Loucy (cell line): ENCODE data around the gene PDGFRB.

Source experiments
- H2AFZ ChIP-seq: fragments of 200-600 bp; sonication (generic); 2 replicates; pipeline ENCODE4 v1.6.0; 2016; ENCODE audit warnings: antibody characterized with exemption, mild to moderate bottlenecking, low read length, moderate library complexity
- H3F3A ChIP-seq: fragments of 200-600 bp; 2 replicates; pipeline ENCODE4 v1.6.0; 2016; ENCODE audit warnings: antibody characterized with exemption, low read depth, mild to moderate bottlenecking
- H3K27me3 ChIP-seq: fragments of 200-600 bp; sonication (generic); 2 replicates; pipeline ENCODE4 v1.6.1; 2014; ENCODE audit warnings: low read length, mild to moderate bottlenecking; ENCODE audit not compliant: insufficient read depth, poor library complexity, severe bottlenecking
- H3K36me3 ChIP-seq: fragments of 200-600 bp; sonication (generic); 2 replicates; pipeline ENCODE4 v1.6.1; 2016; ENCODE audit warnings: low read length; ENCODE audit not compliant: insufficient read depth
- H3K4me1 ChIP-seq: fragments of 200-600 bp; sonication (generic); 2 replicates; pipeline ENCODE4 v1.5.1; 2014; ENCODE audit warnings: low read length, mild to moderate bottlenecking; ENCODE audit not compliant: insufficient read depth, poor library complexity, severe bottlenecking
- H3K4me2 ChIP-seq: fragments of 200-600 bp; sonication (generic); 2 replicates; pipeline ENCODE4 v1.6.0; 2014; ENCODE audit warnings: antibody characterized with exemption, low read length, low read depth, mild to moderate bottlenecking; ENCODE audit not compliant: poor library complexity, severe bottlenecking
- H3K4me3 ChIP-seq: fragments of 200-600 bp; sonication (generic); 2 replicates; pipeline ENCODE4 v1.5.1; 2014; ENCODE audit warnings: low read length, mild to moderate bottlenecking, mixed read lengths; ENCODE audit not compliant: poor library complexity, severe bottlenecking
- H3K79me2 ChIP-seq: fragments of 200-600 bp; sonication (generic); 2 replicates; pipeline ENCODE4 v1.6.1; 2014; ENCODE audit warnings: low read length; ENCODE audit not compliant: insufficient read depth
- H3K9ac ChIP-seq: fragments of 200-600 bp; sonication (generic); 2 replicates; pipeline ENCODE4 v1.6.0; 2014; ENCODE audit warnings: mild to moderate bottlenecking, low read depth, low read length, moderate library complexity; ENCODE audit not compliant: poor library complexity, severe bottlenecking
- H3K9me2 ChIP-seq: fragments of 200-600 bp; sonication (generic); replicated peaks from 2 replicates; pipeline ENCODE4 v1.6.1; 2016; ENCODE audit warnings: low read depth, low read length, mixed read lengths
- H3K9me3 ChIP-seq: fragments of 200-600 bp; sonication (generic); 2 replicates; pipeline ENCODE4 v1.6.1; 2014; ENCODE audit warnings: mild to moderate bottlenecking, antibody characterized with exemption, low read length, low read depth; ENCODE audit not compliant: insufficient read depth
- H4K20me1 ChIP-seq: fragments of 200-600 bp; sonication (generic); 2 replicates; pipeline ENCODE4 v1.6.0; 2014; ENCODE audit warnings: antibody characterized with exemption, low read length, mild to moderate bottlenecking; ENCODE audit not compliant: insufficient read depth, poor library complexity, severe bottlenecking
- CTCF ChIP-seq: fragments of 200-600 bp; sonication (generic); conservative IDR thresholded peaks from 2 replicates; pipeline ENCODE4 v1.5.1; 2014; ENCODE audit warnings: mild to moderate bottlenecking, antibody characterized with exemption, low read length
- EZH2phosphoT487 ChIP-seq: fragments of 200-600 bp; IDR thresholded peaks from 2 replicates; pipeline ENCODE4 v1.6.1; 2018; ENCODE audit warnings: antibody characterized with exemption, mild to moderate bottlenecking, moderate library complexity, borderline replicate concordance

PDGFRB gene

GRCh38 chr5:150082889-150083288, 72.8 kb downstream of the PDGFRB start:
- Histone ChIP-seq H3F3A (no peaks in the 10 kb centered on the region), H3K9ac (no peak overlapping the region), H2AFZ (no peak overlapping the region), H3K27me3 (no peaks in the 10 kb centered on the region), H3K4me2 (no peak overlapping the region), H3K4me3 (no peak overlapping the region), H4K20me1 (no peaks in the 10 kb centered on the region), H3K4me1 (peaks cover 15% of the 10 kb centered on the region), H3K9me2 (no peaks in the 10 kb centered on the region), H3K79me2 (no peaks in the 10 kb centered on the region), H3K9me3 (no peaks in the 10 kb centered on the region), H3K36me3 (no peaks in the 10 kb centered on the region)
- TF ChIP-seq EZH2phosphoT487 (no peak), CTCF (no peak)

- Histone ChIP-seq H3K36me3 (no peaks in the 10 kb centered on the region), H3K4me2 (peak overlapping the region; percentile 40), H3K79me2 (no peaks in the 10 kb centered on the region), H3K9ac (no peak overlapping the region), H3K9me2 (no peaks in the 10 kb centered on the region), H3K4me3 (no peak overlapping the region), H2AFZ (no peak overlapping the region), H4K20me1 (no peaks in the 10 kb centered on the region), H3F3A (no peaks in the 10 kb centered on the region), H3K9me3 (no peaks in the 10 kb centered on the region), H3K4me1 (peaks cover 15% of the 10 kb centered on the region), H3K27me3 (no peaks in the 10 kb centered on the region)
- TF ChIP-seq CTCF (no peak; the same call in 1 of the 2 replicates), EZH2phosphoT487 (no peak)
These were observed 73.3 kb downstream of the PDGFRB start for GRCh38 chr5:150082374-150082773.

- TF ChIP-seq CTCF (no peak), EZH2phosphoT487 (no peak)
- Histone ChIP-seq H3K4me3 (no peak overlapping the region), H3F3A (no peaks in the 10 kb centered on the region), H3K27me3 (no peaks in the 10 kb centered on the region), H3K9me2 (no peaks in the 10 kb centered on the region), H3K9me3 (no peaks in the 10 kb centered on the region), H2AFZ (no peak overlapping the region), H4K20me1 (no peaks in the 10 kb centered on the region), H3K36me3 (no peaks in the 10 kb centered on the region), H3K79me2 (no peaks in the 10 kb centered on the region), H3K4me2 (peak overlapping the region; percentile 40), H3K9ac (no peak overlapping the region), H3K4me1 (peaks cover 15% of the 10 kb centered on the region)
These were observed 73.9 kb downstream of the PDGFRB start for GRCh38 chr5:150081541-150082283.
